ENCODE results near the gene CPE. TPM values are rescaled to one million over a fixed set of nuclear protein-coding genes. Genes with fewer than 3 reads are reported as not detected.

CPE gene
- 9.2 and 30.8 TPM in 2 replicates for total RNA-seq

DNA sequence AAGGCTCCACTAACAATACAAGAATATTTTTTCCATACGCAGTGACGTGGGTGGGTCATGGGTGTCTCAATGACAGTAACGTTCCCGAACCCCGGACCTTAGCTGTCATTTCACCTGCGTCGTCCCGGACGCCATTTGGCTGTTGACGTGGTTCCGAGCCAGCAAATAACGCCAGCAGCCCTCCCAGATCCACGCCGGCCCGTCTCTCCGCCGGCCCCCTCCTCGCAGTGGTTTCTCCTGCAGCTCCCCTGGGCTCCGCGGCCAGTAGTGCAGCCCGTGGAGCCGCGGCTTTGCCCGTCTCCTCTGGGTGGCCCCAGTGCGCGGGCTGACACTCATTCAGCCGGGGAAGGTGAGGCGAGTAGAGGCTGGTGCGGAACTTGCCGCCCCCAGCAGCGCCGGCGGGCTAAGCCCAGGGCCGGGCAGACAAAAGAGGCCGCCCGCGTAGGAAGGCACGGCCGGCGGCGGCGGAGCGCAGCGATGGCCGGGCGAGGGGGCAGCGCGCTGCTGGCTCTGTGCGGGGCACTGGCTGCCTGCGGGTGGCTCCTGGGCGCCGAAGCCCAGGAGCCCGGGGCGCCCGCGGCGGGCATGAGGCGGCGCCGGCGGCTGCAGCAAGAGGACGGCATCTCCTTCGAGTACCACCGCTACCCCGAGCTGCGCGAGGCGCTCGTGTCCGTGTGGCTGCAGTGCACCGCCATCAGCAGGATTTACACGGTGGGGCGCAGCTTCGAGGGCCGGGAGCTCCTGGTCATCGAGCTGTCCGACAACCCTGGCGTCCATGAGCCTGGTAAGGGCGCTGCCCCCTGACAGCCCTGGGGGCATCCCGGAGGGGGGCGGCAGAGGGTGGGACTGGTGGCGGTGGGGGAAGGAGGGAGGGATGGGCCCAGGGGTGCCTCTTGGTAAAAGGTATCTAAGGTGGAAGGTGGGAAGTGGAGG is at the start of gene CPE:
Gene CPE, plus strand, starts transcription at position 264 of the 933 bp plus-strand sequence. Its CDS starts 214 bp downstream, at position 478.

Other genes starting within 250 kb of the CPE start
- 15.9 and 21.2 TPM in 2 replicates for gene KLHL2, start 171.4 kb upstream of the CPE start, total RNA-seq
- 82.0 and 210 TPM in 2 replicates for gene MSMO1, start 51.3 kb upstream of the CPE start, total RNA-seq

All from smooth muscle cell of trachea (primary cell).